HepG2 (cell line): ENCODE results near the gene UBFD1. TPM values are rescaled to one million over a fixed set of nuclear protein-coding genes. Genes with fewer than 3 reads are reported as not detected.

Source experiments
- CHD4 ChIP-seq: fragments of 200-600 bp; sonication (generic); IDR thresholded peaks from 2 replicates; pipeline ENCODE4 v1.7.0; 2017; ENCODE audit warnings: mild to moderate bottlenecking, low read length, borderline replicate concordance
- EHMT2 ChIP-seq: fragments of 200-600 bp; sonication (generic); IDR thresholded peaks from 2 replicates; pipeline ENCODE4 v1.7.0; 2017; ENCODE audit warnings: antibody characterized with exemption, low read depth, low read length, borderline replicate concordance
- ETS1 ChIP-seq: sonication (generic); formaldehyde crosslinking; IDR thresholded peaks from 2 replicates; pipeline ENCODE4 v1.4.0; 2020; ENCODE audit warnings: missing genetic modification reagents
- IKZF5 ChIP-seq: IDR thresholded peaks from 2 replicates; pipeline ENCODE4 v1.6.1; 2018; ENCODE audit warnings: missing genetic modification reagents, mild to moderate bottlenecking, missing compliant biosample characterization
- KDM5B ChIP-seq: sonication (generic); formaldehyde crosslinking; IDR thresholded peaks from 2 replicates; pipeline ENCODE4 v1.4.0; 2020; ENCODE audit warnings: missing genetic modification reagents, mild to moderate bottlenecking, borderline replicate concordance
- ONECUT2 ChIP-seq: sonication (generic); formaldehyde crosslinking; IDR thresholded peaks from 2 replicates; pipeline ENCODE4 v1.4.0; 2020; ENCODE audit warnings: missing genetic modification reagents
- PREB ChIP-seq: sonication (generic); formaldehyde crosslinking; IDR thresholded peaks from 2 replicates; pipeline ENCODE4 v1.4.0; 2020; ENCODE audit warnings: missing genetic modification reagents
- RORA ChIP-seq: sonication (generic); formaldehyde crosslinking; IDR thresholded peaks from 2 replicates; pipeline ENCODE4 v1.5.0; 2020; ENCODE audit warnings: mild to moderate bottlenecking, missing genetic modification reagents, moderate library complexity
- SMARCC2 ChIP-seq: fragments of 450-650 bp; IDR thresholded peaks from 2 replicates; pipeline ENCODE4 v1.6.1; 2017; ENCODE audit warnings: antibody characterized with exemption, mild to moderate bottlenecking
- THRA ChIP-seq: sonication (generic); formaldehyde crosslinking; IDR thresholded peaks from 2 replicates; pipeline ENCODE4 v1.4.0; 2020; ENCODE audit warnings: missing genetic modification reagents, borderline replicate concordance
- YEATS2 ChIP-seq: sonication (generic); formaldehyde crosslinking; IDR thresholded peaks from 2 replicates; pipeline ENCODE4 v1.4.0; 2020; ENCODE audit warnings: missing genetic modification reagents, borderline replicate concordance
- ZFP62 ChIP-seq: sonication (generic); formaldehyde crosslinking; IDR thresholded peaks from 2 replicates; pipeline ENCODE4 v1.4.0; 2020; ENCODE audit warnings: missing genetic modification reagents
- ZKSCAN1 ChIP-seq: fragments of 150-350 bp; IDR thresholded peaks from 2 replicates; pipeline ENCODE4 v1.6.1; 2014; ENCODE audit warnings: low read length
- ZNF280D ChIP-seq: sonication (generic); formaldehyde crosslinking; IDR thresholded peaks from 2 replicates; pipeline ENCODE4 v1.5.1; 2020; ENCODE audit warnings: mild to moderate bottlenecking, missing genetic modification reagents
- ZNF335 ChIP-seq: sonication (generic); formaldehyde crosslinking; IDR thresholded peaks from 2 replicates; pipeline ENCODE4 v1.4.0; 2020; ENCODE audit warnings: missing genetic modification reagents
- ZNF350 ChIP-seq: sonication (generic); formaldehyde crosslinking; IDR thresholded peaks from 2 replicates; pipeline ENCODE4 v1.4.0; 2020; ENCODE audit warnings: mild to moderate bottlenecking, low read depth, missing genetic modification reagents, borderline replicate concordance
- ZNF431 ChIP-seq: sonication (generic); formaldehyde crosslinking; IDR thresholded peaks from 2 replicates; pipeline ENCODE4 v1.9.0; 2022; ENCODE audit warnings: missing genetic modification reagents, low read depth, mild to moderate bottlenecking, borderline replicate concordance
- ZNF549 ChIP-seq: sonication (generic); formaldehyde crosslinking; IDR thresholded peaks from 2 replicates; pipeline ENCODE4 v1.5.0; 2020; ENCODE audit warnings: missing genetic modification reagents
- ZNF567 ChIP-seq: sonication (generic); formaldehyde crosslinking; IDR thresholded peaks from 2 replicates; pipeline ENCODE4 v1.8.1; 2023; ENCODE audit warnings: mild to moderate bottlenecking, missing genetic modification reagents, borderline replicate concordance
- ZNF709 ChIP-seq: sonication (generic); formaldehyde crosslinking; IDR thresholded peaks from 2 replicates; pipeline ENCODE4 v1.5.0; 2020; ENCODE audit warnings: mild to moderate bottlenecking, missing genetic modification reagents
- ZNF75D ChIP-seq: sonication (generic); formaldehyde crosslinking; IDR thresholded peaks from 2 replicates; pipeline ENCODE4 v1.8.1; 2023; ENCODE audit warnings: missing genetic modification reagents, mild to moderate bottlenecking, borderline replicate concordance
- polyA plus RNA-seq, 8 experiments: library from polyadenylated mRNA; depleted of rRNA in 3 of 8; stranded (reverse) in 7 of 8; unstranded in 1 of 8; fragments of >200 nt; fragmentation: Illumina TruSeq in 4 of 8; extraction: Trizol in 4 of 8; gene quantifications; 2 replicates each; pipeline versions ENCODE4 v1.2.1 to v1.2.3, GENCODE V29; 2011 to 2016; ENCODE audit warnings: low read depth in 4 of 8, missing spikeins in 1 of 8, mixed read lengths in 1 of 8; ENCODE audit not compliant: insufficient read depth in 1 of 8
- total RNA-seq, 5 experiments: library from RNA; depleted of rRNA; stranded (reverse); fragments of >200 nt; fragmentation: Illumina TruSeq; extraction: Trizol; gene quantifications; 2 replicates each; pipeline ENCODE4 v1.2.3, GENCODE V29; 2016; ENCODE audit warnings: low read depth in 1 of 5

UBFD1 gene
- total and polyA plus RNA-seq, 2 of the 13 experiments (the other 11 are each of a cell fraction or from before 2014, with no cell fraction given), result 100 to 111 TPM

GRCh38 chr16:23556881-23557778 lies at the start of gene UBFD1, which contains the start of gene EARS2 (continued):
- TF ChIP-seq IKZF5 (CRISPR knock-in tag), result peak; percentile 100
- TF ChIP-seq ZNF431 (CRISPR knock-in tag), result peak; percentile 90
- peak; percentile 97 for TF ChIP-seq KDM5B (CRISPR knock-in tag)
- TF ChIP-seq PREB (CRISPR knock-in tag), result peak; percentile 95; the same call in 1 of the 2 replicates
- peak; percentile 89 for TF ChIP-seq ETS1 (CRISPR knock-in tag)
- TF ChIP-seq ZNF350 (CRISPR knock-in tag), result peak; percentile 99
- no peak; the same call in 1 of the 2 replicates for TF ChIP-seq EHMT2
- TF ChIP-seq ZNF567, result peak; percentile 96; the same call in 1 of the 2 replicates
- TF ChIP-seq ZNF709 (CRISPR knock-in tag), result peak; percentile 92; the same call in 1 of the 2 replicates
- peak; percentile 87 for TF ChIP-seq THRA
- peak; percentile 50 for TF ChIP-seq ZNF280D
- no peak; the same call in 1 of the 2 replicates for TF ChIP-seq ZFP62 (CRISPR knock-in tag)
- TF ChIP-seq CHD4, result peak; percentile 100
- TF ChIP-seq SMARCC2, result no peak
- TF ChIP-seq YEATS2, result peak; percentile 98
- peak; percentile 57; the same call in 1 of the 2 replicates for TF ChIP-seq ONECUT2 (CRISPR knock-in tag)
- TF ChIP-seq RORA, result no peak
- TF ChIP-seq ZNF75D (CRISPR knock-in tag), result no peak
- peak; percentile 76; the same call in 1 of the 2 replicates for TF ChIP-seq ZNF549
- 0 out of 2 replicates have a peak, but pooled peaks have one; percentile 24 for TF ChIP-seq ZKSCAN1
- peak; percentile 94 for TF ChIP-seq ZNF335 (CRISPR knock-in tag)
